ENCODE results near the gene CDC6. TPM values are rescaled to one million over a fixed set of nuclear protein-coding genes. Genes with fewer than 3 reads are reported as not detected.

Gene CDC6
- total RNA-seq, 4 donors from 2014 or later = 0.27 to 0.75 (median 0.66) TPM; not detected in 1

DNA sequence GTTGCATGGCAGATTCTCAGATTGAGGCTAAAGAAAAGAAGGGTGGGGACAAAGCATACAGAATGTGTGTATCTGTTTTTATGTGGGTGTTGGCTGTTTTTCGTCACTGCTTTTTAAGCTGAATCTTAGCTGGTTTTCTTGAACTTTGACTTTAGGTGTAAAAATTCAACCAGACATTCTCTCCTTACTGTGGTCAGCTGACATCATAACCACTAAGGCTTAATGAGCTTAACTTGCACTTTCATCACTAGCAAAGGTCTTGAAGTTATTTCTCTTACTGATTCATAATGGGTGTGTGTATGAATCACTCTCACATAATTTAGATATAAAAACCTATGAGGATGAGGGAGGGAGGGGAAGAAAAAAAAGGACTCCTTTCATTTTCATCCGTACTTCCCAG, 4.0 kb upstream of the CDC6 start:
- DNase-seq = no peak
- Histone ChIP-seq H3K36me3 (peaks cover 0 to 26% of the 10 kb centered on the region in 2 donors), H3K4me3 (no peak overlapping the region), H3K27ac (peak overlapping the region in 3 of 4 donors; percentile 14 to 36 (median 34)), H3K9me3 (no peaks in the 10 kb centered on the region), H3K27me3 (no peaks in the 10 kb centered on the region), H3K4me1 (peaks cover 7 to 9% of the 10 kb centered on the region in 2 donors)
- intact Hi-C loops (cut with DNase I; ENCODE audit: low total_unique reads) (loop anchor here (10.0 kb wide), 1 partner anchor 361 kb away; the partner anchor contains the start of gene SMARCE1), in situ Hi-C loops (cut with MboI; ENCODE audit: low sequenced_read_pairs in 4 of 4) (loop anchor here in 1 of 4 donors (10.0 kb wide), 1 partner anchor 79 kb away; no protein-coding TSS in a partner anchor)
- ATAC-seq = no peak
- TF ChIP-seq POLR2A (IDR thresholded peaks at IDR 0.05) (no peak), CTCF (IDR thresholded peaks at IDR 0.05 in 4 of 5, conservative IDR thresholded peaks at IDR 0.05 in 1 of 5) (no peak)

DNA sequence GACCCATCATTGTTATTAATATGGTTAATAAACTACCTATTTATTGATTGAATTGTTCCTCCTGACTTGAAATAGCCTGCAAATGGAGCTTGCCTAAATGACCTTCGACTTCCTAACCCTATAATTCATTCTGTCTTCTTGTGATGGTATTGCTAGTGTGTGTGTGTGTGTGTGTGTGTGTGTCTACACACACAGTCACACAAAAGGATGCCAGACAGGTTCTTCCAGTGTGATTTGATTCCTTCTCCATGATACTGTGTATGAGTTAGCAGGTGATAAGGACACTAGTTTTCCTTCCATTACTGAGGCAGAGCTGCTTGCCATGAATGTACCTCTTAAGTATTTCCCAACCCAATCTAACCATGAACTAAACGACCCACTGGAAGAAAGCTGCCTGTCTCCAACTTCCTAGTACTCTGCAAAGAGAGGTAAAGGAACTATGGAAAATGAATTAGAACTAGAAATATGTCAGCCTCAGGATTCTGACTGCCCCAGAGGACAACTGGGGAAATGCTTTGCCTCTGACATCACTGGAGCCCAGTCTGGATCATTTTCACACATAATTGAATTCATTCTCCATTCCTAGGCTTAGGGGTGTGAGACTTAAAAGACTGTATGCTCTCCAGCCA, 3.5 kb upstream of the CDC6 start:
- Histone ChIP-seq H3K4me1 (peaks cover 7 to 11% of the 10 kb centered on the region in 2 donors), H3K4me3 (no peak overlapping the region), H3K36me3 (peaks cover 0 to 22% of the 10 kb centered on the region in 2 donors), H3K27ac (peak overlapping the region in 3 of 4 donors; percentile 14 to 36 (median 34)), H3K9me3 (no peaks in the 10 kb centered on the region), H3K27me3 (no peaks in the 10 kb centered on the region)
- DNase-seq = no peak
- in situ Hi-C loops (cut with MboI; ENCODE audit: low sequenced_read_pairs in 4 of 4) (loop anchor here in 1 of 4 donors (10.0 kb wide), 1 partner anchor 79 kb away; no protein-coding TSS in a partner anchor), intact Hi-C loops (cut with DNase I; ENCODE audit: low total_unique reads) (loop anchor here (10.0 kb wide), 1 partner anchor 361 kb away; the partner anchor contains the start of gene SMARCE1)
- ATAC-seq = no peak
- TF ChIP-seq CTCF (IDR thresholded peaks at IDR 0.05 in 4 of 5, conservative IDR thresholded peaks at IDR 0.05 in 1 of 5) (no peak), POLR2A (IDR thresholded peaks at IDR 0.05) (no peak)

- no peak overlapping the region for H3K4me3 ChIP-seq
- in situ Hi-C loops (cut with MboI; ENCODE audit: low sequenced_read_pairs in 4 of 4) (loop anchor here in 2 of 4 donors (5.0 to 10.0 kb wide), 2 partner anchors 82 to 84 kb away; no protein-coding TSS in a partner anchor), intact Hi-C loops (cut with DNase I; ENCODE audit: low total_unique reads) (loop anchor here (5.0 to 10.0 kb wide), 4 partner anchors 69 to 358 kb away; partner anchors contain the start of genes SMARCE1, TOP2A and WIPF2)
- H3K27me3 ChIP-seq = no peaks in the 10 kb centered on the region
- H3K9me3 ChIP-seq = no peaks in the 10 kb centered on the region
- TF ChIP-seq CTCF (IDR thresholded peaks at IDR 0.05 in 4 of 5, conservative IDR thresholded peaks at IDR 0.05 in 1 of 5) (no peak), POLR2A (IDR thresholded peaks at IDR 0.05) (no peak)
- ATAC-seq = no peak
- H3K36me3 ChIP-seq = no peaks in the 10 kb centered on the region
- DNase-seq = no peak
- no peak overlapping the region for H3K27ac ChIP-seq
- peaks cover 11 to 16% of the 10 kb centered on the region in 2 donors for H3K4me1 ChIP-seq
Measured at GRCh38 chr17:40286473-40286872, 1.2 kb upstream of the CDC6 start.

- Histone ChIP-seq H3K36me3 (no peaks in the 10 kb centered on the region), H3K27ac (peak overlapping the region in 3 of 4 donors; percentile 30 to 61 (median 43)), H3K9me3 (no peaks in the 10 kb centered on the region), H3K4me3 (peak overlapping the region; percentile 8 to 32 (median 19)), H3K4me1 (peaks cover 11 to 16% of the 10 kb centered on the region in 2 donors), H3K27me3 (no peaks in the 10 kb centered on the region)
- in situ Hi-C loops (cut with MboI; ENCODE audit: low sequenced_read_pairs in 4 of 4) (loop anchor here in 2 of 4 donors (5.0 to 10.0 kb wide), 2 partner anchors 82 to 85 kb away; no protein-coding TSS in a partner anchor), intact Hi-C loops (cut with DNase I; ENCODE audit: low total_unique reads) (loop anchor here (5.0 to 10.0 kb wide), 4 partner anchors 70 to 358 kb away; partner anchors contain the start of genes SMARCE1, TOP2A and WIPF2)
- DNase-seq = no peak
- TF ChIP-seq CTCF (IDR thresholded peaks at IDR 0.05 in 4 of 5, conservative IDR thresholded peaks at IDR 0.05 in 1 of 5) (no peak), POLR2A (IDR thresholded peaks at IDR 0.05) (no peak)
- no peak for ATAC-seq
Measured at GRCh38 chr17:40287159-40287493, 553 bp upstream of the CDC6 start.

Data from gastrocnemius medialis (tissue), 4 donors.